NCI-H510A (cell line): ENCODE results near the gene FBXO21.
"Not testable (repeated sequence)": the region's sequence is repeated elsewhere in the genome, so short reads cannot be mapped to it uniquely, and the experiment has no call there.

Source experiments
- DNase-seq: peaks from one replicate; lab custom pipeline; 2025; lab: John Stamatoyannopoulos, UW

The FBXO21 gene

DNA sequence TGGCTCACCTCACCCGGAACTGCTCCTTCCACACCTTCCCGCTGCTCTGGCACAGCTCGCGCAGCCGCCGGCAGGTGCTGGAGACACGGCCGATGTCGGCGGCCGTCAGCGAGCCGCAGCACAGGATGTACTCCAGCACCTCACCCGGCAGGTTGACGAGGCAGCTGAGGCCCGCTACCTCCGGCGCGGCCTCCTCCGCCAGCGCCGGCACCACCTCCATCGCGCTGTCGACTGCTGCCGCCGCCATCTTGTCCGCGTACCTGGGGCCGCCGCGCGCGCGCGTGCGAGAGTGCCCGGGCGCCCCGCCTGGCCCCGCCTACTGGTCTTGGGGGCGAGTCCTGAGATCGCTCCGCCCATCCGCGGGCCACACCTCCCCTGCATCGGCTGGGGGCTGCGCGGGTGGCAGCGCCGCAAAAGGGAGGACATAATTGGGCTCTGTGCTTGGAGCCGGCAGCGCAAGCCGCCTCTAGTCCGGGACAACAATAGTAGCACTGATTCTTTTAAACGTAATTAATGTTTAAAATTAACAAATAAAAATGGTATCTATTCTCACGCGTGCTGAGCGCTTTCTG is at the start of gene FBXO21:
FBXO21 (minus strand) TSS at position 261 of the 572 bp plus-strand sequence; CDS start at position 247, 14 bp downstream.
- DNase-seq, result peak; percentile 93

DNA sequence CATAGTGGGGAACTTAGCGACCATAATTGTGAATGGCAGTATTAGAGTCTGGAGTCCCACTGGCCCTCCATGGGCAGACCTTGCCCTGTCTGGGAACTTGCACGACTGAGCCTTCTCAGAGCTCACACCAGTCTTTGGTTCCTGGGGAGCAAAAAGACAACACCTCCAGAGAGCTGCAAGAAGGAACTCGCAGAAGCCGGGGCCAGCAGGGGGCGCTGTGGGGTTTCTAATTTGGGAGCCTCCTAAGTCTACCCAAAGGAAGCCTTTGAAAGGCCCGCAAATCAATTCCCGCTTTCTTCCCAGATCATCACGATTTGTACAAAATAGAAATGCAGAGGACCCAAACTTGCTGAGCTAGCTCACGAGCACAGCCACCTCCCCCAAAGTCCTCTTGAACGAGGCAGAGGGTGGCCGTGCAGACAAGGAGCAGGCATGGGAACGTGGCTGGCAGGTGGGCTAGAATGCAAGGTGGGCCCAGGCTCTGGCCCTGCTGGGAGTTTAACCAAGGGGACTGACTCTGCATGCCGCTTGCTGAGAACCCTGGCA is 46.3 kb upstream of the FBXO21 start:
- peak; percentile 70 for DNase-seq

DNA sequence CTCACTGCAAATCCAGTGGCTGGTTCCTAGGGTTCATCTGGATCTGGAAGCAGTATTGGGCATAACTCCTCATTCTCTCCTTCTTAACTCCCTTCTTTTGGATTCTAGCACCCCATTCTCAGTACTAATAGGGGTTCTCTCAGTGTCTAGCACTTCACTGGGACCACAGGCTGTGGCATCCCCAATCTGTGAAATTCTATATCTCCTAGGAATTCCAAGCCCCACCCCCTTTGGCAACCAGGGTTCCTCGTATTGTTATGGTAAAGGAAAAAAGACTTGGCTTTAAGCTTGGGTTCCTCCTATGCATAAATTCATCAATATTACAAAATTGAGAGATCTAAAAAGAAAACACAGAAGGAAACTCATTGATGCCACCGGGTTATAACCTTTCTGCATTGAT is 45.0 kb upstream of the FBXO21 start:
- no peak for DNase-seq

- no peak for DNase-seq
Observed at GRCh38 chr12:117234441-117234840, 44.2 kb upstream of the FBXO21 start.

DNA sequence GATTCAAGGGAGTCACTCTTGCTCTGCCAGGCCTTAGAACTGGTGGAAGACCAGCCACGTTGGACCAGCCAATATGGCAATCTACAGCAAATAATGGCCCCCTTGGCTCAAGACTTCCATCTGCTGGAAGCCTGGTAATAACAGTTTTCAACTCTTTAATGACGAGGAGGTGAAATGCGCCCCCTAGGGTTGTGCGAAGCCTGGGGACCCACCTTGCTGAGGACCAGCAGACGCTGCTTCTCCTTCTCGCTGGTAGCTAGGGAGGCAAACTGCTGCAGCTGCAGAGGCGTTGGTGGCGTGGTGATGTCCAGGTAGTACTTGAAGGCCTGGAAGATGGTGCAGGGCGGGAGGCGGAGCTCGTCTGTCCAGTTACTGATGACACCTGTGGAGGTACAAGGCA is 41.5 kb upstream of the FBXO21 start:
- no peak for DNase-seq

GRCh38 chr12:117228239-117228638 is 38.0 kb upstream of the FBXO21 start:
- DNase-seq, result no peak

DNA sequence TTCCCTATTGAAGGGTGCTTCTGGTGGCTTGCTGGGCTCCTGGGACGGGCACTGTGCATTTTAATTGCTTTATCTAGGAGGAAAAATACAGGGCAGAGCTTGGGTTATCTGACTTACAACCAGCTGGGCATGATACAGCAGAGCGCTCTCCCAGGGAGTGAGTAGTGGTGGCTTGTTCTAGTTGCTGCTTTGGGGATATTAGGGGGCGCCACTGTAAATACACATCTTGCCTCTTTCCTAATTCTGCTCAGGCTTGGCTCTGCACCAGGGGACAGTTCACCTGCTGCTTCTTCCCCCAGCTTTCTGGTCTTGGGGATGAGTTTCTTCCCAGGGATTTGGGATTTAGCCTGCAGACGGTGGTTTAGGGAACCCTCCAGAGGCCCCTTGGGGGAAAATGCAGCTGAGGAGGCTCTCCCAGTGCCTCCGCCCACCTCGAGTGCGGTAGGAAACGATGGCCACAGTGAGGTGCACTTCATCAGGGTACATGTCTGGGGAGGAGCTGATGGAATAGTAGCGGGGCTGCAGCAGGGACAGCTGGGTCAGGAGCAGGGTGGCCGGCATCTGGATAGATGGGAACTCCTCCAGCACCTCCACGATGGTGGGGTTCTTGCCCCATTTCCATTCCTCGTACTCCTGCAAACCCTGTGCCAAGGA is 36.9 kb upstream of the FBXO21 start:
- no peak for DNase-seq

- no peak for DNase-seq
Observed at GRCh38 chr12:117226505-117226904, 36.2 kb upstream of the FBXO21 start.

- no peak for DNase-seq
Observed at GRCh38 chr12:117225179-117225578, 34.9 kb upstream of the FBXO21 start.

DNA sequence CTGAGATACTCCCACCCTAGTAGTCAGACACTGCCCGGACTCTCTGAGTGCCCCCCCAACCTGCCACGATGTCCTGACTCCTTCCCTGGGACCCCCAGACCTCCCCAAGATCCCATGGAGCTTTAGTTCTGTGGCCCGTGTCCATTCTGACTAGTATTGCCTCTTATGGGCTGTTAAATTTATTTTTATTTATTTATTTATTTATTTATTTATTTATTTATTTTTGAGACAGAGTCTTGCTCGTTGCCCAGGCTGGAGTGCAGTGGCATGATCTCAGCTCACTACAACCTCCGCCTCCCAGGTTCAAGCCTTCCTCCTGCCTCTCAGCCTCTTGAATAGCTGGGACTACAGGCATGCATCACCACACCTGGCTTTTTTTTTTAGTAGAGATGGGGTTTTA is 30.7 kb upstream of the FBXO21 start:
- not testable (repeated sequence) for DNase-seq

DNA sequence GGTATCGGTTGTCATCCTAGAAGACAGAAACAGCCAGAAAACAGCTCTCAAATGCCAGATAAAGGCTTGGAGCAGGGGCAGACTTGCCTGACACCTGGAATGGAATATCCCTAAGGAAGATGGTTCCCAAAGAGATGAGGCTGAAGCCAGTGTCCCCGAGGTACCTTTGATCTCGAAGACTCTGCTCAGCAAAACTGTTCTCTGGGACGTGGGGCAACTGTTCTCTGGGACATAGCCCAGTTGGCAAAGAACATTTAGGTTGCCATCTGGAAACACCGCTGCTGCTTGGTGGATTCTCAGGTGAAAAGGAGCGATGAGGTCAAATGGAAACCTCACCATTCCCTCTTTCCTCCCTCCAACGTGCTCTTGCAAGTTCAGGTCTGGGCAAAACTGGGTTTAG is 27.9 kb upstream of the FBXO21 start:
- no peak for DNase-seq

- DNase-seq, result no peak
Observed at GRCh38 chr12:117216686-117217085, 26.4 kb upstream of the FBXO21 start.

DNA sequence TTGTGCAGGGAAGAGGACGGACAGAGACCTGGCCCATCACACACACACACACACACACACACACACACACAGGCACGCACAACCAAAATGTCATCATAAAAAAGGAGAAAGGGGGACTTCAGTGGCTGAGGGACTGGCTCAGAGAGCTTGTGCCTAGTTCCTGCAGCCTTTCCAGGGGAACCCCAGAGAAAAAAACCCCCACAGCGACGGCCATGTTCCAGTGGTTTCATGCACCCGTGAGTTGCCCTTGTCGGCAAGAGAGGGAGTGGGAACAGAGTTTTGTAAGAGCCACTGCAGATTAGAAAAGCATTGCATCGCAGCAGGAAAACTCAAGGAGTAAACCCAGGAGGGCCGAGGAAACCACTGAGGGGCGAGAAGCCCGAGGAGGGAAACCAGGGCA is 24.5 kb upstream of the FBXO21 start:
- no peak for DNase-seq

DNA sequence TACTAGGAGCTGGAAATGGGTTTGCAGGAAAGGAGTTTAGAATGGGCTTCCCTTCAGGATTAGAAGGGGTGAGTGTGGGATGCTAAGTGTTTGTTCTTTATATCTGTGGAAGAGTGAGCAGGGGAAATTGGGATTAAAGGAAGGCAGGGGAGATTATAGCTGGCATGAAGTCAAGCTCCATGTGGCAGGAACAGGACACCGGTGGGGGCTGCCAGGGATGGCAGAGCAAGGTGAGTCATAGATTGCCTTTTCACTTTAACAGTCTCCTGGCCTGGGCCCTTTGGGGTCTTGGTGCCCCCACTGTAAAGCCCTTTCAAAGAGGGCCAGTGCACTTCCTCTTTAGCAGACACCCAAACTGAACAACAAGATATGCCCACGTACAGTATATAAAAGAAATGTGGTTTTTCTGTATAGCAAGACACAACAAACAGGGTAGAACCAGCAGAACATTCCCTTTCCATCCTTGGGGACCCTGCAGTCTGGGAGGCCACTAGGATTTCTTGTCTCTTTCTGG is 23.1 kb upstream of the FBXO21 start:
- DNase-seq, result no peak

DNA sequence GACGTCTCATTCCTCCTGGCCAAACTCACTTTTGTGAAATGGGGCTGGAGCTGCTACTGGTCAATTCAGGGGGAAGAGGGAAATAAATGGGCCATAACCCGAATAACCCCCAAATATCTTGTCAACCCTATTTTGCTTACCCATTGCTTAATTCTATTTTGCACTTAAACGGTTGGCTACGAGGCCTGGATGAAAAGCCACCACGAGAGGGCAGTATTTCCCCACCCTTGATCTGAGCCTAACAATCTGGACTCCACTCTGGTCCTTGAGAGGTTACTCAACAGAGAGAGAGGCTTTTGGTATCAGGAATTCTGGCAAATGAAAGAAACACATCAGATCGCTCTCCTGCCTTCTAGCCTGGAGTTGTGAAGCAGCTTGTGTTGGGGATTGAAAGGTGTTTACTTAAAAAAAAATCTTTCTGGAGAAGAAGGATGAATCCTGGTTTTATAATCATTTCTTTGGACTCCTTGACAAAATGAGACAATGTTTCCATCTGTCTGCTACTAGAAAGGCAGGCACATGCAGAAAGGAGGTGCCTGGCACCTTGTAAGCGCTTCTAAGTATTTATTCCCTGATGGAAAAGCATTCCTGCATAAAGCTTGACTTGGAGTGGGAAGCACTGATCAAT is 22.4 kb upstream of the FBXO21 start:
- peak; percentile 58 for DNase-seq

- no peak for DNase-seq
Observed at GRCh38 chr12:117210266-117210918, 20.1 kb upstream of the FBXO21 start.

DNA sequence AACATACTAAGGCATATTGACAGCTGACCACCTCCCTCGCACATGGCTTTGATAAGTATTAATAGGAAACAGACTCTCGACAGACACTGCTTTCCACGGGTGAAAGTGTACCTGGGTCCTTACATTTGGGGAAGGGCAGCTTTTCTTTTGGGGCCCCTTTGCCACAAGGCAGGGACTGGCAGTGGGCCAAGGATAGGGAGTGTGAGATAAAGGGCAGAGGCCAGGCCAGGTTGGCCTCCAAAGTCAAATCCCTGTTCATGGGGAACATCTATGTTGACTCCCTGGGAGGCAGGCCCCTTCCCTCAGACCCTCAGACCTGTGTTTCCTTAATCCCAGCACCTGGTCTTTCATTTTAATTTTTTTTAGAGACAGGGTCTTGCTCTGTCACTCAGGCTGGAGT is 19.4 kb upstream of the FBXO21 start:
- DNase-seq, result no peak

DNA sequence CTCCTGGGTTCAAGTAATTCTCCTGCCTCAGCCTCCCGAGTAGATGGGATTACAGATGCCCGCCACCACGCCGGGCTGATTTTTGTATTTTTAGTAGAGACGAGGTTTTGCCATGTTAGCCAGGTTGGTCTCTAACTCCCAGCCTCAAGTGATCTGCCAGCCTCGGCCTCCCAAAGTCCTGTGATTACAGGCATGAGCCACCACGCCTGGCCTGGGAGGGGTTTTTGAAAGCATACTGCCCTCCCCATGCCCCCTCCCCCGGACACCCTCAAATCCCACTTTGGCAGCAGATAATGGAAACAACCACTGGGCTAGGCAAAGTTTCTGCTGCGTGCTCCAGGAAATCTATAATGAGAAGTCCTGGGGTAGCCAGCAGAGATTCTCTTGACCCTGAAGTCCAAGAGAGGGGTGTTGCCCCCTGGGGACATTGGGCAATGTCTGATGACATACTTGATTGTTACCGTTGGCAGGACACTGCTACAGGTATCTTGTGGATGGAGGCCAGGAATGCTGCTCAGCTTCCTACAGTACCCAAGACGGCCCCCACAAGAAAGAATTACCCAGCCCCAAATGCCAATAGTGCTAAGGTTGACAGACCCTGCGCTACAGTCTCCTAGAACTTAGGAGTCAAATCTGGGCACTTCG is 18.7 kb upstream of the FBXO21 start:
- DNase-seq, result no peak

DNA sequence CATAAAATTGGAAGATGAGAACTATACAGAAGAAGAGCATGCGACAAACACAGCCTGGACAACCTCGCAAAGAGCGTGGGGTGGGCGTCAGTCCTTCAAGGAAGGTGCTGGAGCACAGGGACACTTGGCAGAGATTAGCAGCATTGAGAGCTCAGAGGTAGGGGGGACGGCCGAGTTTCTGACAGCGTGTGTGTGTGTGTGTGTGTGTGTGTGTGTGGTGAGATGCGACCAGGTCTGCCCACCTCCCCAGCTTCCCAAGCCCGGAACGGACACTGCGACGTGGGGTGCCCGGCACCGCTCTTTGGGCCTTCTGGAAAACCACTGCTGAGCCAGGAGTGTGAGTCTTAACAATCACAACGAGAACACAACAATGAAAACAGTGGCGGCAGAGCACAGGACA is 17.9 kb upstream of the FBXO21 start:
- no peak for DNase-seq

DNA sequence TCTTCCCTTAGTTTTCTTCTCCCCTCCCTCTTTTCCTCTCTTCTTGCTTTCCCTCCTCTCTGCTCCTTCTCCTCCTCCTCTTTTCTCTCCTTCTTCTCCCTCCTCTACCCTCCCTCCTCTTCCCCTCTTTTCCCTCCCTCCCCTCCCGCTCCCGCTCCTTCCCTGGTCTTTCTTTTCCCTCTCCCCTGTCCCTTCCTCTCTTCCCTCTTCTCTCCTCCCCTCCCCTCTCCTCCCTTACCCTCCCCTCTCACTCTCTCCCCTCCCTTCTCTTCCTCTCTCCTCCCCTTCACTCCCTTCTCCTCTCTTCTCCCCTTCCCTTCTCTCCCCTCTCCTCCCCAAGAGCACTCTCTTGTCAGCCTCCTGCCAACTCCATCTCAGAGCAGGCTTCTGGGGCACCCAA is 17.4 kb upstream of the FBXO21 start:
- DNase-seq, result no peak

DNA sequence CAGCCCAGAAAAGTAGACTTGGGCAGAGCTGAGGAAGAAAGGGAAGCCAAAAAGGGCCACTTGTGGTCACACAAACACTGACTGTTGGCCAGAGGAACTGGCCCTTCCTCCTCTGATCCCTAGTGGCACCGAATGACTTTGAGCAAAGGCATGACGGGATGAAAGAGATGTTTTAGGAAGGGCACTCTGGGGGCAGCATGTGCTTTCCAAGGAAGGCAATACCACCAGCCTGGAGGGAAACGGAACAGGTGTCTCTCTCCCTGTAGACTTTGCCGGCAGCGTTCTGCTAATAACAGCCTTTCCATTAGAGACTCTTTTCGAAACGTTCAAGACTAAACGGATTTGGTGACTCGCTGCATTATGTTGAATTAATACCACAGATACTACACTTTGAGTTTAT is 12.3 kb upstream of the FBXO21 start:
- no peak for DNase-seq

GRCh38 chr12:117202033-117202432 is 11.8 kb upstream of the FBXO21 start:
- no peak for DNase-seq
